MG63 (cell line): Measurements from ENCODE around the gene RAB37. TPM values are rescaled to one million over a fixed set of nuclear protein-coding genes. Genes with fewer than 3 reads are reported as not detected.

ENCODE experiments used
- DNase-seq: peaks from one replicate; pipeline ENCODE4 v3.0.0-alpha.2; 2020
- H3K27me3 ChIP-seq: fragments of 250-450 bp; sonication (Bioruptor Pico); 2 replicates; pipeline ENCODE4 v1.5.1; 2020; ENCODE audit warnings: mild to moderate bottlenecking, moderate library complexity
- H3K36me3 ChIP-seq: fragments of 250-450 bp; sonication (Bioruptor Pico); 2 replicates; pipeline ENCODE4 v1.5.1; 2020; ENCODE audit warnings: mild to moderate bottlenecking, moderate library complexity
- H3K4me3 ChIP-seq: fragments of 250-450 bp; sonication (Bioruptor Pico); 2 replicates; pipeline ENCODE4 v1.5.1; 2020; ENCODE audit warnings: mild to moderate bottlenecking, moderate library complexity
- H3K9me3 ChIP-seq: fragments of 250-450 bp; sonication (Bioruptor Pico); 2 replicates; pipeline ENCODE4 v1.5.1; 2020; ENCODE audit warnings: mild to moderate bottlenecking, moderate library complexity
- total RNA-seq: library from RNA; depleted of rRNA; stranded (reverse); fragments of >200 nt; shearing (Covaris generic); gene quantifications from 2 replicates; pipeline ENCODE4 v1.2.3, GENCODE V29; 2014; ENCODE audit warnings: low replicate concordance

Gene RAB37
- total RNA-seq, 1 experiment from 2014 or later: not detected

DNA sequence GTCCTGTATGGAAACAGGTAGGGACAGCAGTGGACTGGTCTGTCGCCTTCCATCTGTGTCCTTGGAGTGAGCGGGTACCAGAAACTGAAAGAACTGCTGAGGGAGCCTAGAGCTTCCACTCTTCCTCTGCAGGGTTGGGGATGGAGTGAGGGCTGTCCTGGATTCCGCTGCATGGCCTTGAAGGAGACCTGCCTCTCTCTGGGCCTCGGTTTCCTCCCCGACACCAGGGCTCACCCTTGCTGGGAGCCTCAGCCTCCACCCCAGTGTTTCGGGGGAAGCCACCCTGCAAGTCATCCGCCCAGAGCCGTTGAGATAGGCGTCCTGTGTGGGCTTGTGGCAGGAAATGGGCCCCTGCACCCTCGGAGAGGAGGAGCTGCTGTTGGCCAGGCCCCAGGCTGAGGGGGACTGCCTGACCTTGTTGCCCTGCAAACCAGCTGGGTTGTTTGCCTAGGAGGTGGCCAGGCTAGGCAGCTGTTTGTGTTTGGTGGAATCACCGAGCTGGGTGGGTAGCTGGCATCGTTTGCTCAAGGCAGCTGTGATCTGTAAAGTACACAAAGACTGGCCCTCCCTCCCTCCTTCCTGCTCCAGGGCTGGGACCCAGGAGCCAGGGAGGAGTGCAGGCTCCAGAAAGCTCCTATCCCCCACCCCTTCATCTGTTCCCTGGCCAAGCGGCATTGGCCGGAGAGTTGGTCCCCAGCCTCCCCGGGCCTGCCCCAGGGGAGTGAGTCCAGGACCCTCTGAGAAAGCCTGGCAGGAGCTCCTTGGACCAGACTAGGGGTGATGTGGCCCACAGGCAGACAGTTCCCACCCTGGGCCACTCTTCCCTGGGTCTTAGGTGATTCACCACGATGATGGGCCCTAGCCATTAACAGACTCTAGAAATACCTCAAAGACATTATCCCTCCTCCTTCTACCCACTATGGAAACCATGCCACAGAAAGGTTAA, 1.3 kb downstream of the RAB37 start:
- DNase-seq: no peak
- Histone ChIP-seq H3K36me3 (no peaks in the 10 kb centered on the region), H3K4me3 (no peak overlapping the region), H3K9me3 (no peaks in the 10 kb centered on the region), H3K27me3 (peaks cover 22% of the 10 kb centered on the region)

DNA sequence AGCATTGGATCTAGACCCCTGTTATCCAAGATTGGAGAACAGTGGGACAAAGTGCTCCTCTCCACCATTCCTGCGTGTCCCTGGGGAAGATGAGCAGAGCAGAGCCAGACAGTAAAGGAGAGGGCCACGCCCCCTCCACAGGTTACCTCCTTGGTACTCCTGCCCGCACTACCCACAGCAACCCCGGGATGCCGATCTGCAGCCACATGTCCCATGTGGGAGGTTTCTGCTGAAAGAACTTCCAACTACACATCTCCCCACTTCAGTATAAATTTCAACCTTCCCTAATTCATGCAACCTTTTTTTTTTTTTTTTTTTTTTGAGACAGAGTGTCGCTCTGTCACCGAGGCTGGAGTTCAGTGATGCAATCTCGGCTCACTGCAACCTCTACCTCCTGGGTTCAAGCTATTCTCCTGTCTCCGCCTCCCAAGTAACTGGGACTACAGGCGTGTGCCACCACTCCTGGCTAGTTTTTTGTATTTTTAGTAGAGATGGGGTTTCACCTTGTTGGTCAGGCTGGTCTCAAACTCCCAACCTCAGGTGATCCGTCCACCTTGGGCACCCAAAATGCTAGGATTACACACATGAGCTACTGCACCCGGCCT, 2.3 kb downstream of the RAB37 start:
- no peaks in the 10 kb centered on the region for H3K36me3 ChIP-seq
- peaks cover 21% of the 10 kb centered on the region for H3K27me3 ChIP-seq
- H3K9me3 ChIP-seq: no peaks in the 10 kb centered on the region
- H3K4me3 ChIP-seq: no peak overlapping the region
- no peak for DNase-seq

- no peak for DNase-seq
- no peak overlapping the region for H3K4me3 ChIP-seq
- no peaks in the 10 kb centered on the region for H3K9me3 ChIP-seq
- H3K27me3 ChIP-seq: peaks cover 19% of the 10 kb centered on the region
- no peaks in the 10 kb centered on the region for H3K36me3 ChIP-seq
Measured at GRCh38 chr17:74740173-74740572, 3.1 kb downstream of the RAB37 start.

DNA sequence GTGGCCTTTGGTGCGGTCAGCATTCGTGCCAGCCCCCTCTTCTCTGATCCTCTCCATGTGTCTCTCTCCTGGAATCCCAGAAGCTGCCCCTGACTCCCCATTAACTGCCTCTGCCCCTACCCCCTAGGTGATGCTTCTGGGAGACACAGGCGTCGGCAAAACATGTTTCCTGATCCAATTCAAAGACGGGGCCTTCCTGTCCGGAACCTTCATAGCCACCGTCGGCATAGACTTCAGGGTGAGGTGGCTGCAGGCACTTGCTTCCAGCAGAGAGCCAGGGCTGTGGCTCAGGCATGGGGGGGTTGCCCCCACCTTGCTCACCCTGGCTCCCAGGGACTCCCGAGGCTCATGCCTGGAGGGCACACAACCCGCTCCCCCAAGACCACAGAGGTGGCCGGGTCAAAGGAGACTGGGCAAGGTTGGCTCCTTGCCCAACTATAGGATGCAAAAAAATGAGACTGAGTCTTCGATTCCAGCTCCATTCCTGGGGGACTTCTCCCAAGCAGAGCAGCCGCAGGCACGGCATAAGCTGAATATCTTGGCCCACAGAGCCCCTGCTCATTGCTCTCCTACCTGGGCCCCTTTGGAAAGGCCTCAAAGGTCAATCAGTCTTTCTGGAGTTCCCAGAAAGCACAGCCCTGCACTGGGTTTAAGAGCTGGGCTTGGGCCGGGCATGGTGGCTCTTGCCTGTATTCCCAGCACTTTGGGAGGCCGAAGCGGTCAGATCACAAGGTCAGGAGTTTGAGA, 3.8 kb downstream of the RAB37 start:
- Histone ChIP-seq H3K27me3 (peaks cover 19% of the 10 kb centered on the region), H3K4me3 (no peak overlapping the region), H3K9me3 (no peaks in the 10 kb centered on the region), H3K36me3 (no peaks in the 10 kb centered on the region)
- no peak for DNase-seq

- no peaks in the 10 kb centered on the region for H3K9me3 ChIP-seq
- no peak overlapping the region for H3K4me3 ChIP-seq
- no peak for DNase-seq
- H3K27me3 ChIP-seq: peaks cover 11% of the 10 kb centered on the region
- no peaks in the 10 kb centered on the region for H3K36me3 ChIP-seq
Measured at GRCh38 chr17:74742153-74742515, 5.1 kb downstream of the RAB37 start.

- Histone ChIP-seq H3K4me3 (no peak overlapping the region), H3K9me3 (no peaks in the 10 kb centered on the region), H3K36me3 (no peaks in the 10 kb centered on the region), H3K27me3 (peaks cover 2% of the 10 kb centered on the region; the same call in 1 of the 2 replicates)
- no peak for DNase-seq
Measured at GRCh38 chr17:74742978-74743545, 6.0 kb downstream of the RAB37 start.

DNA sequence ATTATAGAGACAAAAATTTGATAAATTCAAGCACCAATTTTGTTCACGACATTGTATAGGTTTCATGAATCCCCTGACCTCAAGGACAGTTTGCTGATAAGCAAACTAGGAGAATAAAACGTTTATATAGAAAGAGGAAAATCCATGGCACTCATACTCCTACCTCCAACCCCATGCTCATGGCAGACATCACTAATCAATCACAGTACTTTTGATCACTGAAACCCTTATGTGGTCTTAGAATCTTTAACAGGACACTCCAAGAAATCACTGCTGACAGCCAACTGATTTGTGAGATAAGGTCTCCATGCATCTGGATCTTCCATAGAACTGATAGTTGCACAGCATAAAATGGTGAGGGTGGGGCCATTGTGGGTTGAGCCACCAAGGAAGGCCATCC, 6.7 kb downstream of the RAB37 start:
- H3K4me3 ChIP-seq: no peak overlapping the region
- DNase-seq: no peak
- no peaks in the 10 kb centered on the region for H3K36me3 ChIP-seq
- H3K9me3 ChIP-seq: no peaks in the 10 kb centered on the region
- no peaks in the 10 kb centered on the region for H3K27me3 ChIP-seq

- DNase-seq: no peak
- Histone ChIP-seq H3K9me3 (no peaks in the 10 kb centered on the region), H3K27me3 (no peaks in the 10 kb centered on the region), H3K36me3 (peaks cover under 1% of the 10 kb centered on the region), H3K4me3 (no peak overlapping the region)
Measured at GRCh38 chr17:74744349-74744713, 7.3 kb downstream of the RAB37 start.

GRCh38 chr17:74744714-74745547, 7.9 kb downstream of the RAB37 start:
- no peaks in the 10 kb centered on the region for H3K27me3 ChIP-seq
- H3K36me3 ChIP-seq: peaks cover 7% of the 10 kb centered on the region
- no peaks in the 10 kb centered on the region for H3K9me3 ChIP-seq
- peak; percentile 68 for DNase-seq
- H3K4me3 ChIP-seq: no peak overlapping the region

DNA sequence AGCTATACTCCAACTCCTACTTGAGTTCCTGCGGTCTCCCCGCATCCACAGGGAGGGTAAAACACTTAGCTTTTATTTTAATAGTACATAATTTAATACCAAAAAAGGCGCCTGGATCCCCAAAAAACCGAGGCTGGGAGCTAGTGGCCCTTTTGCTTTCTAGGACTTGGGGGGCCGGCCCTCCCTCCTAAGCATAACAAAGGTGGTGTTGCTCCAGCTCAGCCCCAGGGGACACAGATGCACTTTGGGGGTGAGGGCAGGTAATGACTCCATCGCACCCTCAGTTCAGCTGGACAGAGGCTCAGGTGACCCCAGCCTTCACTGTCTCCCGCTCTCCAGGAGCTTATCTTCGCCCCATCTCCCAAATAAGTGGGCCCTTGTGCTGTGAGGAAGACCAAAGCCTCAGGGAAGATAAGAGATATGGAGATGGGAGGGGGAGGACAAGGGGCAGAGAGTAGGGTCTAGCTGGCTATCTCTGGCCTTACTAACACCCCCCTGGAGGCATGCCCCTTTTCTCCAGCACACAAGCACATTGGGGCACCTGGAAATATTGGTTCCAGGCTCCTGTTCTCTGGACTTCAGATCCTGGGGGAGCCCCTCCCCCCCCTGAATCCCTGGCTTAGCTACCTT, 8.6 kb downstream of the RAB37 start:
- H3K27me3 ChIP-seq: no peaks in the 10 kb centered on the region
- H3K36me3 ChIP-seq: peaks cover 11% of the 10 kb centered on the region
- no peak for DNase-seq
- no peaks in the 10 kb centered on the region for H3K9me3 ChIP-seq
- H3K4me3 ChIP-seq: no peak overlapping the region

GRCh38 chr17:74746376-74746775, 9.3 kb downstream of the RAB37 start:
- Histone ChIP-seq H3K4me3 (no peak overlapping the region), H3K36me3 (peaks cover 18% of the 10 kb centered on the region), H3K9me3 (no peaks in the 10 kb centered on the region), H3K27me3 (no peaks in the 10 kb centered on the region)
- DNase-seq: peak; percentile 45

DNA sequence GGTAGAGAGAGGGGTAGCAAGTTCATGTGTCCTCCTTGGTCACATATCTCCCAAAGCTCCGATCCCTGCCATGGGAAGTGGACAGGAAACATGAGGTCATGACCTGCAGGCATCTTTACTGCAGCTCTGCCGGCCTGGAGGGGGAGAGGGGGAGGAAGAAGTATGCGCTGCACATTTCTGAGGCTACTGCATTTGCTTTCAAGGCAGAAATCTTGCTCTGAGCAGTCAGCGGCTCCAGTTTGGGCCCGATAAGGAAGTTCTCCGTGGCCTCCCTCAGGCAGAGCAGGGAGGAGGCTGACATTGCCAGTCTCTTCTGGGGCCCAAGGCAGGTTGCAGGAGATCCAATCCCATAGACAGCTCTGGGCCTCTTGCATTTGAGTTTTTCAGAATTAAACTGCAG, 9.9 kb downstream of the RAB37 start:
- H3K9me3 ChIP-seq: no peaks in the 10 kb centered on the region
- peaks cover 19% of the 10 kb centered on the region for H3K36me3 ChIP-seq
- no peak overlapping the region for H3K4me3 ChIP-seq
- DNase-seq: no peak
- no peaks in the 10 kb centered on the region for H3K27me3 ChIP-seq

DNA sequence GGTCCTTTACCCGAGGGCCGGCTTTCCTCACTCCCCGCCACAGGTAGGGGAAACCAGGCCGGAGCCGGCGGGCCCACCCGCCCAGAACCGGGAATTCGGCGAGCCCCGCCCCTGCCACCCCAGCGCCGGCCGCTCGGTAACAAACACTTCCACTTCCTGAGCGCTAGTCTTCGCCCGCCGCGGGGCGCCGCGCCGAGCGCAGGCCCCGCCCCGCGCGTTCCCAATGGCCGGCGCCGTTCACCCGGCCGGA, 11.1 kb downstream of the RAB37 start:
- no peaks in the 10 kb centered on the region for H3K27me3 ChIP-seq
- H3K36me3 ChIP-seq: peaks cover 29% of the 10 kb centered on the region
- H3K4me3 ChIP-seq: peak overlapping the region; percentile 99
- no peaks in the 10 kb centered on the region for H3K9me3 ChIP-seq
- DNase-seq: no peak

- Histone ChIP-seq H3K4me3 (peak within 1 kb of the TSS; percentile 99), H3K9me3 (no peaks in the 10 kb centered on the region), H3K27me3 (no peaks in the 10 kb centered on the region), H3K36me3 (peaks cover 30% of the 10 kb centered on the region)
- DNase-seq: peak; percentile 97
Measured at GRCh38 chr17:74748529-74749278, 11.6 kb downstream of the RAB37 start, which contains the start of gene NHERF1. Gene NHERF1, plus strand, starts transcription at chr17:74748628. Its CDS starts 219 bp downstream, at chr17:74748847.

- no peaks in the 10 kb centered on the region for H3K27me3 ChIP-seq
- H3K9me3 ChIP-seq: no peaks in the 10 kb centered on the region
- H3K4me3 ChIP-seq: peak overlapping the region; percentile 99
- no peak for DNase-seq
- H3K36me3 ChIP-seq: peaks cover 30% of the 10 kb centered on the region
Measured at GRCh38 chr17:74749279-74750038, 12.4 kb downstream of the RAB37 start.
